Liver (tissue), 3 donors: ENCODE data around the gene EEA1.

Experiments used
- EGR1 ChIP-seq, 2 donors: IDR thresholded peaks; 2 replicates each; pipeline ENCODE4 v1.6.1; 2016 to 2018; ENCODE audit warnings: antibody characterized with exemption in 2 of 2, low read depth in 2 of 2
- GABPA ChIP-seq, 2 donors: IDR thresholded peaks in 1 of 2; conservative IDR thresholded peaks in 1 of 2; 2 replicates each; pipeline ENCODE4 v1.6.1; 2016; ENCODE audit warnings: antibody characterized with exemption in 2 of 2, mild to moderate bottlenecking in 1 of 2, moderate library complexity in 1 of 2
- HNF4A ChIP-seq, 2 donors: conservative IDR thresholded peaks; 2 replicates each; pipeline ENCODE4 v1.6.1; 2016; ENCODE audit warnings: antibody characterized with exemption in 2 of 2, mild to moderate bottlenecking in 2 of 2
- HNF4G ChIP-seq: IDR thresholded peaks from 2 replicates; pipeline ENCODE4 v1.6.1; 2016; ENCODE audit warnings: antibody characterized with exemption
- JUND ChIP-seq, 2 donors: IDR thresholded peaks; 2 replicates each; pipeline ENCODE4 v1.6.1; 2016; ENCODE audit warnings: antibody characterized with exemption in 2 of 2
- NR2F2 ChIP-seq: IDR thresholded peaks from 2 replicates; pipeline ENCODE4 v1.6.1; 2016; ENCODE audit warnings: antibody characterized with exemption
- TAF1 ChIP-seq: conservative IDR thresholded peaks from 2 replicates; pipeline ENCODE4 v1.6.1; 2016; ENCODE audit warnings: antibody characterized with exemption, mild to moderate bottlenecking
- YY1 ChIP-seq: IDR thresholded peaks from 2 replicates; pipeline ENCODE4 v1.6.1; 2016; ENCODE audit warnings: antibody characterized with exemption, mild to moderate bottlenecking
- TF ChIP-seq, protein P1 (sequence below): fragments of 150-350 bp; IDR thresholded peaks from 2 replicates; pipeline ENCODE4 v1.5.1; 2017; ENCODE audit warnings: improper control_type of control experiment, low read depth, low read length; ENCODE audit not compliant: missing input control
- TF ChIP-seq, protein P2 (sequence below): IDR thresholded peaks from 2 replicates; pipeline ENCODE4 v1.6.1; 2016; ENCODE audit warnings: antibody characterized with exemption
- TF ChIP-seq, protein P3 (sequence below): IDR thresholded peaks from 2 replicates; pipeline ENCODE4 v1.6.1; 2016; ENCODE audit warnings: antibody characterized with exemption
- TF ChIP-seq, protein P4 (sequence below): IDR thresholded peaks from 2 replicates; pipeline ENCODE4 v1.6.1; 2016; ENCODE audit warnings: antibody characterized with exemption, mild to moderate bottlenecking
- TF ChIP-seq, protein P5 (sequence below): IDR thresholded peaks from 2 replicates; pipeline ENCODE4 v1.6.1; 2016; ENCODE audit warnings: antibody characterized with exemption
- donor health status: healthy.
- donor health status: healthy.

DNA sequence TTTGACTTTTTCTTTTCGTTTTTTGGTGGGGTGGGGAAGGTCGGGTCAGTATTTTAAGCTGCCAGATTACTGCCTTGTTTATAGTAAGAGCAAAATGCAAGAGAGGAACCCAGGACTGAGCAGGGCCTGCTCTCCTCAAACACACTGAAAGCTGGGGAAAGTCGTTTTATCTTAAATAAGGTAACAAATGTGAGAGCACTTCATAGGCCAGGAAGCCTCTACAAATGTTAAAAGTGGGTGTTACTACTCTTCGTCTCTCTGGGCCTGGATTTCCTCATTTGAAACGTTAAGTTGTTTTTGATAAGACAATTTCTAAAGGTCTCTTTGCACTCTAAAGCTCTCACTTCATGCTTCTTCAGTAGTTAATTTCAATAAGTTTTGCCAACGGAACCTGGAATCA, 192.5 kb downstream of the EEA1 start:
- TF ChIP-seq, protein P1, sequence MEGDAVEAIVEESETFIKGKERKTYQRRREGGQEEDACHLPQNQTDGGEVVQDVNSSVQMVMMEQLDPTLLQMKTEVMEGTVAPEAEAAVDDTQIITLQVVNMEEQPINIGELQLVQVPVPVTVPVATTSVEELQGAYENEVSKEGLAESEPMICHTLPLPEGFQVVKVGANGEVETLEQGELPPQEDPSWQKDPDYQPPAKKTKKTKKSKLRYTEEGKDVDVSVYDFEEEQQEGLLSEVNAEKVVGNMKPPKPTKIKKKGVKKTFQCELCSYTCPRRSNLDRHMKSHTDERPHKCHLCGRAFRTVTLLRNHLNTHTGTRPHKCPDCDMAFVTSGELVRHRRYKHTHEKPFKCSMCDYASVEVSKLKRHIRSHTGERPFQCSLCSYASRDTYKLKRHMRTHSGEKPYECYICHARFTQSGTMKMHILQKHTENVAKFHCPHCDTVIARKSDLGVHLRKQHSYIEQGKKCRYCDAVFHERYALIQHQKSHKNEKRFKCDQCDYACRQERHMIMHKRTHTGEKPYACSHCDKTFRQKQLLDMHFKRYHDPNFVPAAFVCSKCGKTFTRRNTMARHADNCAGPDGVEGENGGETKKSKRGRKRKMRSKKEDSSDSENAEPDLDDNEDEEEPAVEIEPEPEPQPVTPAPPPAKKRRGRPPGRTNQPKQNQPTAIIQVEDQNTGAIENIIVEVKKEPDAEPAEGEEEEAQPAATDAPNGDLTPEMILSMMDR, result no peak
- TF ChIP-seq, protein P2, sequence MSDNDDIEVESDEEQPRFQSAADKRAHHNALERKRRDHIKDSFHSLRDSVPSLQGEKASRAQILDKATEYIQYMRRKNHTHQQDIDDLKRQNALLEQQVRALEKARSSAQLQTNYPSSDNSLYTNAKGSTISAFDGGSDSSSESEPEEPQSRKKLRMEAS, result no peak
- no peak for TF ChIP-seq YY1
- TF ChIP-seq JUND (IDR thresholded peaks at IDR 0.05), result no peak
- TF ChIP-seq, protein P3, sequence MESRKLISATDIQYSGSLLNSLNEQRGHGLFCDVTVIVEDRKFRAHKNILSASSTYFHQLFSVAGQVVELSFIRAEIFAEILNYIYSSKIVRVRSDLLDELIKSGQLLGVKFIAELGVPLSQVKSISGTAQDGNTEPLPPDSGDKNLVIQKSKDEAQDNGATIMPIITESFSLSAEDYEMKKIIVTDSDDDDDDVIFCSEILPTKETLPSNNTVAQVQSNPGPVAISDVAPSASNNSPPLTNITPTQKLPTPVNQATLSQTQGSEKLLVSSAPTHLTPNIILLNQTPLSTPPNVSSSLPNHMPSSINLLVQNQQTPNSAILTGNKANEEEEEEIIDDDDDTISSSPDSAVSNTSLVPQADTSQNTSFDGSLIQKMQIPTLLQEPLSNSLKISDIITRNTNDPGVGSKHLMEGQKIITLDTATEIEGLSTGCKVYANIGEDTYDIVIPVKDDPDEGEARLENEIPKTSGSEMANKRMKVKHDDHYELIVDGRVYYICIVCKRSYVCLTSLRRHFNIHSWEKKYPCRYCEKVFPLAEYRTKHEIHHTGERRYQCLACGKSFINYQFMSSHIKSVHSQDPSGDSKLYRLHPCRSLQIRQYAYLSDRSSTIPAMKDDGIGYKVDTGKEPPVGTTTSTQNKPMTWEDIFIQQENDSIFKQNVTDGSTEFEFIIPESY, result no peak
- TF ChIP-seq, protein P4, sequence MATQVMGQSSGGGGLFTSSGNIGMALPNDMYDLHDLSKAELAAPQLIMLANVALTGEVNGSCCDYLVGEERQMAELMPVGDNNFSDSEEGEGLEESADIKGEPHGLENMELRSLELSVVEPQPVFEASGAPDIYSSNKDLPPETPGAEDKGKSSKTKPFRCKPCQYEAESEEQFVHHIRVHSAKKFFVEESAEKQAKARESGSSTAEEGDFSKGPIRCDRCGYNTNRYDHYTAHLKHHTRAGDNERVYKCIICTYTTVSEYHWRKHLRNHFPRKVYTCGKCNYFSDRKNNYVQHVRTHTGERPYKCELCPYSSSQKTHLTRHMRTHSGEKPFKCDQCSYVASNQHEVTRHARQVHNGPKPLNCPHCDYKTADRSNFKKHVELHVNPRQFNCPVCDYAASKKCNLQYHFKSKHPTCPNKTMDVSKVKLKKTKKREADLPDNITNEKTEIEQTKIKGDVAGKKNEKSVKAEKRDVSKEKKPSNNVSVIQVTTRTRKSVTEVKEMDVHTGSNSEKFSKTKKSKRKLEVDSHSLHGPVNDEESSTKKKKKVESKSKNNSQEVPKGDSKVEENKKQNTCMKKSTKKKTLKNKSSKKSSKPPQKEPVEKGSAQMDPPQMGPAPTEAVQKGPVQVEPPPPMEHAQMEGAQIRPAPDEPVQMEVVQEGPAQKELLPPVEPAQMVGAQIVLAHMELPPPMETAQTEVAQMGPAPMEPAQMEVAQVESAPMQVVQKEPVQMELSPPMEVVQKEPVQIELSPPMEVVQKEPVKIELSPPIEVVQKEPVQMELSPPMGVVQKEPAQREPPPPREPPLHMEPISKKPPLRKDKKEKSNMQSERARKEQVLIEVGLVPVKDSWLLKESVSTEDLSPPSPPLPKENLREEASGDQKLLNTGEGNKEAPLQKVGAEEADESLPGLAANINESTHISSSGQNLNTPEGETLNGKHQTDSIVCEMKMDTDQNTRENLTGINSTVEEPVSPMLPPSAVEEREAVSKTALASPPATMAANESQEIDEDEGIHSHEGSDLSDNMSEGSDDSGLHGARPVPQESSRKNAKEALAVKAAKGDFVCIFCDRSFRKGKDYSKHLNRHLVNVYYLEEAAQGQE, result no peak
- TF ChIP-seq HNF4A (conservative IDR thresholded peaks at IDR 0.05), result no peak
- TF ChIP-seq GABPA (IDR thresholded peaks at IDR 0.05 in 1 of 2, conservative IDR thresholded peaks at IDR 0.05 in 1 of 2), result no peak
- TF ChIP-seq, protein P5, sequence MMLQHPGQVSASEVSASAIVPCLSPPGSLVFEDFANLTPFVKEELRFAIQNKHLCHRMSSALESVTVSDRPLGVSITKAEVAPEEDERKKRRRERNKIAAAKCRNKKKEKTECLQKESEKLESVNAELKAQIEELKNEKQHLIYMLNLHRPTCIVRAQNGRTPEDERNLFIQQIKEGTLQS, result no peak
- no peak for TF ChIP-seq HNF4G
- TF ChIP-seq TAF1, result no peak
- TF ChIP-seq NR2F2, result no peak
- no peak for TF ChIP-seq EGR1 (IDR thresholded peaks at IDR 0.05; ENCODE audit: low read depth in 2 of 2)
